Adrenal gland (tissue), 12 donors: ENCODE data around the gene NLRP3. TPM values are rescaled to one million over a fixed set of nuclear protein-coding genes. Genes with fewer than 3 reads are reported as not detected.
A peak's percentile ranks its signal among the peaks of the same experiment; 100 is the strongest.

Experiments
- DNase-seq, 7 donors: peaks; one replicate each; pipeline ENCODE4 v3.0.0-alpha.2; 2019 to 2020
- H3K27ac ChIP-seq, 5 donors: fragments of 200-600 bp; sonication (generic) in 4 of 5; 1 replicate in 3 of 5; 2 replicates in 2 of 5; pipeline versions ENCODE4 v1.5.1 to v1.8.0; 2016 to 2020; ENCODE audit warnings: mild to moderate bottlenecking in 1 of 5
- H3K27me3 ChIP-seq: fragments of 200-600 bp; 2 replicates; pipeline ENCODE4 v1.8.0; 2021
- H3K36me3 ChIP-seq, 2 donors: fragments of 200-600 bp; replicated peaks in 1 of 2; 1 replicate in 1 of 2; 2 replicates in 1 of 2; pipeline versions ENCODE4 v1.5.1 to v1.8.0; 2018 to 2022
- H3K4me1 ChIP-seq, 2 donors: fragments of 200-600 bp; replicated peaks in 1 of 2; 1 replicate in 1 of 2; 2 replicates in 1 of 2; pipeline versions ENCODE4 v1.5.1 to v1.8.0; 2018 to 2021
- H3K4me3 ChIP-seq, 4 donors: fragments of 200-600 bp; sonication (generic) in 3 of 4; one replicate each; pipeline ENCODE4 v1.5.1; 2016 to 2018
- H3K9me3 ChIP-seq, 3 donors: fragments of 200-600 bp; sonication (generic) in 1 of 3; replicated peaks in 1 of 3; 1 replicate in 2 of 3; 2 replicates in 1 of 3; pipeline versions ENCODE4 v1.5.1 to v1.8.0; 2016 to 2021
- CTCF ChIP-seq, 6 experiments: fragments of 450-650 bp in 4 of 6; fragments of 200-600 bp in 2 of 6; sonication (generic) in 1 of 6; IDR thresholded peaks; 1 replicate in 5 of 6; 2 replicates in 1 of 6; pipeline versions ENCODE4 v1.5.1 to v1.8.0; 2016 to 2021; ENCODE audit warnings: antibody characterized with exemption in 6 of 6, mild to moderate bottlenecking in 2 of 6, moderate library complexity in 1 of 6
- POLR2A ChIP-seq, 2 donors: fragments of 450-650 bp; IDR thresholded peaks; one replicate each; pipeline ENCODE4 v1.6.1; 2017; ENCODE audit warnings: antibody characterized with exemption in 2 of 2, mild to moderate bottlenecking in 2 of 2, moderate library complexity in 1 of 2
- WGBS, 4 donors: extraction: QIAGEN DNeasy Blood & Tissue Kit in 2 of 4; methylation state at CpG; one replicate each; pipeline versions ENCODE4 v1.1.5 to v1.1.7; 2013 to 2017; 5-methylcytosine and 5-hydroxymethylcytosine counted together
- intact Hi-C, 2 donors: fragments of 100-400 bp; cut with DNase I; formaldehyde crosslinking; loops; one replicate each; pipeline versions ENCODE4 v1.14.1 to v1.15.0; 2022 to 2023
- polyA plus RNA-seq, 3 donors: library from polyadenylated mRNA; stranded (reverse); fragments of 200-250 nt in 2 of 3; fragments of 350-450 nt in 1 of 3; fragmentation: Illumina TruSeq in 1 of 3; extraction: RNeasy Lipid Tissue Mini Kit (QIAGEN cat#74804) in 1 of 3; gene quantifications; one replicate each; pipeline ENCODE4 v1.2.3, GENCODE V29; 2013 to 2014
- total RNA-seq, 9 donors: library from RNA; depleted of rRNA in 4 of 9; stranded (reverse); fragments of >200 nt in 4 of 9; fragments of 120-200 nt in 1 of 9; fragmentation: NEBNext Ultra II Directional in 1 of 9; extraction: Animal tissue kit (Norgen Biotek cat#: 25700) in 1 of 9; gene quantifications; one replicate each; pipeline versions ENCODE4 v1.1.0 to v1.2.4, GENCODE V29; 2013 to 2023
- donor health status: healthy with polysubstance abuse.
- donor health status: Bipolar disorder and iron deficiency.
- donor health status: DM: yes; HTN: yes; CAD: no.
- donor health status: DM: no; HTN: no; CAD: no.
- donor health status: DM: no; HTN: no; CAD: no.
- donor health status: DM: yes; HTN: yes; CAD: no.

Gene NLRP3
- total and polyA plus RNA-seq, 12 donors: 0.64 to 3.4 (median 1.7) TPM

- no peak overlapping the region for H3K27ac ChIP-seq
- intact Hi-C loops: no loop called here
- DNase-seq: no peak
- H3K36me3 ChIP-seq: no peaks in the 10 kb centered on the region
- no peaks in the 10 kb centered on the region for H3K4me1 ChIP-seq
- H3K4me3 ChIP-seq: no peak overlapping the region
- WGBS, 4 donors: 69 to 81% (median 73%) methylated on average over 10 of the region's 10 CpGs
- no peak for TF ChIP-seq POLR2A (IDR thresholded peaks at IDR 0.05)
- no peak for TF ChIP-seq CTCF (IDR thresholded peaks at IDR 0.05)
- no peaks in the 10 kb centered on the region for H3K27me3 ChIP-seq
- no peaks in the 10 kb centered on the region for H3K9me3 ChIP-seq
Measured at GRCh38 chr1:247401310-247402119, 14.5 kb upstream of the NLRP3 start.

- H3K27ac ChIP-seq: no peak overlapping the region
- no peaks in the 10 kb centered on the region for H3K36me3 ChIP-seq
- no peak for DNase-seq
- no peaks in the 10 kb centered on the region for H3K4me1 ChIP-seq
- 61 to 68% (median 66%) methylated on average over 7 of the region's 7 CpGs for WGBS, 4 donors
- no peak for TF ChIP-seq CTCF (IDR thresholded peaks at IDR 0.05)
- no peak for TF ChIP-seq POLR2A (IDR thresholded peaks at IDR 0.05)
- H3K27me3 ChIP-seq: no peaks in the 10 kb centered on the region
- no peaks in the 10 kb centered on the region for H3K9me3 ChIP-seq
- intact Hi-C loops: no loop called here
- H3K4me3 ChIP-seq: no peak overlapping the region
Measured at GRCh38 chr1:247402120-247402675, 13.8 kb upstream of the NLRP3 start.

GRCh38 chr1:247406014-247406656, 9.8 kb upstream of the NLRP3 start:
- Histone ChIP-seq H3K27ac (no peak overlapping the region), H3K36me3 (no peaks in the 10 kb centered on the region), H3K4me1 (no peaks in the 10 kb centered on the region), H3K4me3 (no peak overlapping the region), H3K9me3 (no peaks in the 10 kb centered on the region), H3K27me3 (no peaks in the 10 kb centered on the region)
- 79 to 91% (median 86%) methylated on average over 28 to 35 of the region's 40 CpGs for WGBS, 4 donors
- no peak for TF ChIP-seq CTCF (IDR thresholded peaks at IDR 0.05)
- no peak for TF ChIP-seq POLR2A (IDR thresholded peaks at IDR 0.05)
- no peak for DNase-seq
- intact Hi-C loops: no loop called here

- Histone ChIP-seq H3K36me3 (no peaks in the 10 kb centered on the region), H3K4me1 (no peaks in the 10 kb centered on the region), H3K27me3 (no peaks in the 10 kb centered on the region), H3K4me3 (no peak overlapping the region), H3K27ac (peak overlapping the region in 1 of 5 donors; percentile 24), H3K9me3 (no peaks in the 10 kb centered on the region)
- DNase-seq: peak in 3 of 7 donors; percentile 21 to 61 (median 22)
- TF ChIP-seq CTCF (IDR thresholded peaks at IDR 0.05): no peak
- no peak for TF ChIP-seq POLR2A (IDR thresholded peaks at IDR 0.05)
- 40 to 53% (median 49%) methylated on average over 10 of the region's 10 CpGs for WGBS, 4 donors
- intact Hi-C loops: no loop called here
Measured at GRCh38 chr1:247407180-247407616, 8.8 kb upstream of the NLRP3 start.
